ENCODE data around the gene PRM1. TPM values are rescaled to one million over a fixed set of nuclear protein-coding genes. Genes with fewer than 3 reads are reported as not detected.

PRM1 gene
- total and polyA plus RNA-seq, 2 of the 13 experiments (the other 11 are each of a cell fraction or from before 2014, with no cell fraction given) = not detected

DNA sequence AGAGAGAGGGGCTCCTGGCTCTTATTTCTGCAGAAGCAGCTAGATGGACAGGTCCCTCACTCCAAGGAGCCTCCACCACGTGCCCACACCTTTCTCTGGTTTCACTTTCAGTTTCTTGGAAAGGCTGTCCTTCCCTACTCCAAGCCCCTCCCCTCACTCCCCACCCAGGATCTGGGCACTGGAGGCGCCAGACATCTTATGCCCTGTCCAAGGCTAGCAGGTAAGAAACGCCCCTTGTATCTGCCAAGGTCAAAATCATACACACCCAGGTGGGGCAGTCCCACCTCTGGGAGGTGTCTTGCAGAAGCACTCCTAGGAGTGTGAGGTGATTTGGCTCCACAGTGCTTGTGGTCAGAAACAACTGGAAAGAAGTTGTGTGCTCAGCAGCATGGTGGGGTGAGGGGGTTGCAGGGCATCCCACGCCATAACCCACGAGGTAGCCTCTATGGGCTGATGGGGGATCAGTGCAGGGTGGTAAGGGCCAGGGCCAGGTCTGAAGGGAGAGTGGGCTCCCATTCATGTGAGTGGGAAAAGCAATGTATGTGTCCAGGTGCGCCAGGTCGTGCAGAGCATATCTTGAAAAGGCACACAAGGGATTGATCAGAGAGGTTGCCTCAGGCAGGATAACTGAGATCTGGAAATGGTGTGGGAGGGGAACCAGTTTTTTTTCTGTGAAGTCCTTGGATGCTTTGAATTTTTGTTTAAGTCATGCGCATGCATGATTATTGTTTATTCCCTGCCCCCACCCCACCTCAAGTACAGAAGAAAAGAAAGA lies 31.8 kb upstream of the PRM1 start (continued):
- TF ChIP-seq, protein P1, sequence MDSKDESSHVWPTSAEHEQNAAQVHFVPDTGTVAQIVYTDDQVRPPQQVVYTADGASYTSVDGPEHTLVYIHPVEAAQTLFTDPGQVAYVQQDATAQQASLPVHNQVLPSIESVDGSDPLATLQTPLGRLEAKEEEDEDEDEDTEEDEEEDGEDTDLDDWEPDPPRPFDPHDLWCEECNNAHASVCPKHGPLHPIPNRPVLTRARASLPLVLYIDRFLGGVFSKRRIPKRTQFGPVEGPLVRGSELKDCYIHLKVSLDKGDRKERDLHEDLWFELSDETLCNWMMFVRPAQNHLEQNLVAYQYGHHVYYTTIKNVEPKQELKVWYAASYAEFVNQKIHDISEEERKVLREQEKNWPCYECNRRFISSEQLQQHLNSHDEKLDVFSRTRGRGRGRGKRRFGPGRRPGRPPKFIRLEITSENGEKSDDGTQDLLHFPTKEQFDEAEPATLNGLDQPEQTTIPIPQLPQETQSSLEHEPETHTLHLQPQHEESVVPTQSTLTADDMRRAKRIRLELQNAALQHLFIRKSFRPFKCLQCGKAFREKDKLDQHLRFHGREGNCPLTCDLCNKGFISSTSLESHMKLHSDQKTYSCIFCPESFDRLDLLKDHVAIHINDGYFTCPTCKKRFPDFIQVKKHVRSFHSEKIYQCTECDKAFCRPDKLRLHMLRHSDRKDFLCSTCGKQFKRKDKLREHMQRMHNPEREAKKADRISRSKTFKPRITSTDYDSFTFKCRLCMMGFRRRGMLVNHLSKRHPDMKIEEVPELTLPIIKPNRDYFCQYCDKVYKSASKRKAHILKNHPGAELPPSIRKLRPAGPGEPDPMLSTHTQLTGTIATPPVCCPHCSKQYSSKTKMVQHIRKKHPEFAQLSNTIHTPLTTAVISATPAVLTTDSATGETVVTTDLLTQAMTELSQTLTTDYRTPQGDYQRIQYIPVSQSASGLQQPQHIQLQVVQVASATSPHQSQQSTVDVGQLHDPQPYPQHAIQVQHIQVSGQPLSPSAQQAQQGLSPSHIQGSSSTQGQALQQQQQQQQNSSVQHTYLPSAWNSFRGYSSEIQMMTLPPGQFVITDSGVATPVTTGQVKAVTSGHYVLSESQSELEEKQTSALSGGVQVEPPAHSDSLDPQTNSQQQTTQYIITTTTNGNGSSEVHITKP (CRISPR knock-in tag; IDR thresholded peaks at IDR 0.05; ENCODE audit: low read depth) = 0 out of 2 replicates have a peak, but pooled peaks have one; percentile 7
- TF ChIP-seq ZNF446 (CRISPR knock-in tag; IDR thresholded peaks at IDR 0.05) (no peak), SMARCC2 (IDR thresholded peaks at IDR 0.05) (no peak), ERF (CRISPR knock-in tag; IDR thresholded peaks at IDR 0.05) (peak; percentile 63; the same call in 1 of the 2 replicates), JARID2 (CRISPR knock-in tag; IDR thresholded peaks at IDR 0.05; ENCODE audit: insufficient replicate concordance) (no peak), ZNF33B (CRISPR knock-in tag; IDR thresholded peaks at IDR 0.05) (peak; percentile 59; the same call in 1 of the 2 replicates), ZFP82 (CRISPR knock-in tag; IDR thresholded peaks at IDR 0.05; ENCODE audit: borderline replicate concordance) (no peak)
- TF ChIP-seq, protein P2, sequence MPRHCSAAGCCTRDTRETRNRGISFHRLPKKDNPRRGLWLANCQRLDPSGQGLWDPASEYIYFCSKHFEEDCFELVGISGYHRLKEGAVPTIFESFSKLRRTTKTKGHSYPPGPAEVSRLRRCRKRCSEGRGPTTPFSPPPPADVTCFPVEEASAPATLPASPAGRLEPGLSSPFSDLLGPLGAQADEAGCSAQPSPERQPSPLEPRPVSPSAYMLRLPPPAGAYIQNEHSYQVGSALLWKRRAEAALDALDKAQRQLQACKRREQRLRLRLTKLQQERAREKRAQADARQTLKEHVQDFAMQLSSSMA (CRISPR knock-in tag; IDR thresholded peaks at IDR 0.05) = no peak; the same call in 1 of the 2 replicates
- TF ChIP-seq, protein P3, sequence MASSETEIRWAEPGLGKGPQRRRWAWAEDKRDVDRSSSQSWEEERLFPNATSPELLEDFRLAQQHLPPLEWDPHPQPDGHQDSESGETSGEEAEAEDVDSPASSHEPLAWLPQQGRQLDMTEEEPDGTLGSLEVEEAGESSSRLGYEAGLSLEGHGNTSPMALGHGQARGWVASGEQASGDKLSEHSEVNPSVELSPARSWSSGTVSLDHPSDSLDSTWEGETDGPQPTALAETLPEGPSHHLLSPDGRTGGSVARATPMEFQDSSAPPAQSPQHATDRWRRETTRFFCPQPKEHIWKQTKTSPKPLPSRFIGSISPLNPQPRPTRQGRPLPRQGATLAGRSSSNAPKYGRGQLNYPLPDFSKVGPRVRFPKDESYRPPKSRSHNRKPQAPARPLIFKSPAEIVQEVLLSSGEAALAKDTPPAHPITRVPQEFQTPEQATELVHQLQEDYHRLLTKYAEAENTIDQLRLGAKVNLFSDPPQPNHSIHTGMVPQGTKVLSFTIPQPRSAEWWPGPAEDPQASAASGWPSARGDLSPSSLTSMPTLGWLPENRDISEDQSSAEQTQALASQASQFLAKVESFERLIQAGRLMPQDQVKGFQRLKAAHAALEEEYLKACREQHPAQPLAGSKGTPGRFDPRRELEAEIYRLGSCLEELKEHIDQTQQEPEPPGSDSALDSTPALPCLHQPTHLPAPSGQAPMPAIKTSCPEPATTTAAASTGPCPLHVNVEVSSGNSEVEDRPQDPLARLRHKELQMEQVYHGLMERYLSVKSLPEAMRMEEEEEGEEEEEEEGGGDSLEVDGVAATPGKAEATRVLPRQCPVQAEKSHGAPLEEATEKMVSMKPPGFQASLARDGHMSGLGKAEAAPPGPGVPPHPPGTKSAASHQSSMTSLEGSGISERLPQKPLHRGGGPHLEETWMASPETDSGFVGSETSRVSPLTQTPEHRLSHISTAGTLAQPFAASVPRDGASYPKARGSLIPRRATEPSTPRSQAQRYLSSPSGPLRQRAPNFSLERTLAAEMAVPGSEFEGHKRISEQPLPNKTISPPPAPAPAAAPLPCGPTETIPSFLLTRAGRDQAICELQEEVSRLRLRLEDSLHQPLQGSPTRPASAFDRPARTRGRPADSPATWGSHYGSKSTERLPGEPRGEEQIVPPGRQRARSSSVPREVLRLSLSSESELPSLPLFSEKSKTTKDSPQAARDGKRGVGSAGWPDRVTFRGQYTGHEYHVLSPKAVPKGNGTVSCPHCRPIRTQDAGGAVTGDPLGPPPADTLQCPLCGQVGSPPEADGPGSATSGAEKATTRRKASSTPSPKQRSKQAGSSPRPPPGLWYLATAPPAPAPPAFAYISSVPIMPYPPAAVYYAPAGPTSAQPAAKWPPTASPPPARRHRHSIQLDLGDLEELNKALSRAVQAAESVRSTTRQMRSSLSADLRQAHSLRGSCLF (CRISPR knock-in tag; IDR thresholded peaks at IDR 0.05; ENCODE audit: borderline replicate concordance) = no peak
- TF ChIP-seq, protein P4, sequence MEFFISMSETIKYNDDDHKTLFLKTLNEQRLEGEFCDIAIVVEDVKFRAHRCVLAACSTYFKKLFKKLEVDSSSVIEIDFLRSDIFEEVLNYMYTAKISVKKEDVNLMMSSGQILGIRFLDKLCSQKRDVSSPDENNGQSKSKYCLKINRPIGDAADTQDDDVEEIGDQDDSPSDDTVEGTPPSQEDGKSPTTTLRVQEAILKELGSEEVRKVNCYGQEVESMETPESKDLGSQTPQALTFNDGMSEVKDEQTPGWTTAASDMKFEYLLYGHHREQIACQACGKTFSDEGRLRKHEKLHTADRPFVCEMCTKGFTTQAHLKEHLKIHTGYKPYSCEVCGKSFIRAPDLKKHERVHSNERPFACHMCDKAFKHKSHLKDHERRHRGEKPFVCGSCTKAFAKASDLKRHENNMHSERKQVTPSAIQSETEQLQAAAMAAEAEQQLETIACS (CRISPR knock-in tag; IDR thresholded peaks at IDR 0.05) = no peak
- TF ChIP-seq, protein P5, sequence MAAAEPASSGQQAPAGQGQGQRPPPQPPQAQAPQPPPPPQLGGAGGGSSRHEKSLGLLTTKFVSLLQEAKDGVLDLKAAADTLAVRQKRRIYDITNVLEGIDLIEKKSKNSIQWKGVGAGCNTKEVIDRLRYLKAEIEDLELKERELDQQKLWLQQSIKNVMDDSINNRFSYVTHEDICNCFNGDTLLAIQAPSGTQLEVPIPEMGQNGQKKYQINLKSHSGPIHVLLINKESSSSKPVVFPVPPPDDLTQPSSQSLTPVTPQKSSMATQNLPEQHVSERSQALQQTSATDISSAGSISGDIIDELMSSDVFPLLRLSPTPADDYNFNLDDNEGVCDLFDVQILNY (CRISPR knock-in tag; conservative IDR thresholded peaks at IDR 0.05) = no peak
- TF ChIP-seq, protein P6, sequence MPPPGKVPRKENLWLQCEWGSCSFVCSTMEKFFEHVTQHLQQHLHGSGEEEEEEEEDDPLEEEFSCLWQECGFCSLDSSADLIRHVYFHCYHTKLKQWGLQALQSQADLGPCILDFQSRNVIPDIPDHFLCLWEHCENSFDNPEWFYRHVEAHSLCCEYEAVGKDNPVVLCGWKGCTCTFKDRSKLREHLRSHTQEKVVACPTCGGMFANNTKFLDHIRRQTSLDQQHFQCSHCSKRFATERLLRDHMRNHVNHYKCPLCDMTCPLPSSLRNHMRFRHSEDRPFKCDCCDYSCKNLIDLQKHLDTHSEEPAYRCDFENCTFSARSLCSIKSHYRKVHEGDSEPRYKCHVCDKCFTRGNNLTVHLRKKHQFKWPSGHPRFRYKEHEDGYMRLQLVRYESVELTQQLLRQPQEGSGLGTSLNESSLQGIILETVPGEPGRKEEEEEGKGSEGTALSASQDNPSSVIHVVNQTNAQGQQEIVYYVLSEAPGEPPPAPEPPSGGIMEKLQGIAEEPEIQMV (CRISPR knock-in tag; IDR thresholded peaks at IDR 0.05; ENCODE audit: low read depth) = no peak
